ENCODE data around the gene OR5T1.

The OR5T1 gene

GRCh38 chr11:56273854-56274253 is at the start of gene OR5T1:
Gene OR5T1 (plus strand): TSS chr11:56274154. CDS start chr11:56275639, 1,485 bp downstream.
- no peak for DNase-seq

- no peak for DNase-seq
Measured at GRCh38 chr11:56234155-56234554, 39.8 kb upstream of the OR5T1 start, which contains the start of gene OR5T2. Gene OR5T2 (minus strand): TSS chr11:56234255. CDS start chr11:56233062, 1,193 bp downstream.

DNA sequence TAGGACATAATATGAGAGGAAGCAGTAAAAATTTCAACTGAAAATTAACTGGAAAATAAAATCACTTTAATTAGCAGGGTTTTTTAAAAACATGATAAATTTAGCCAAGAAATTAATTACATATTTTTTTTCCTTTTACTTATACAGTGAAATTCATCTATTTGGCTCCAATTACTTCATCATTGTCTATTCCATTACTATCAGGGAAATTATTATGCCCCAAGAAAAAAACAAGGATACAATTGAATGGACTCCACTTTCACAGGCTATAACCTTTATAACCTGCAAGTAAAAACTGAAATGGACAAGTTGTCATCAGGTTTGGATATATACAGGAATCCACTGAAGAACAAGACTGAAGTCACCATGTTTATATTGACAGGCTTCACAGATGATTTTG is 22.0 kb upstream of the OR5T1 start, which contains the start of gene OR5T3:
Gene OR5T3, plus strand, starts transcription at position 301 of the 400 bp plus-strand sequence. Its CDS starts 0 bp downstream, at position 301.
- DNase-seq = no peak

DNA sequence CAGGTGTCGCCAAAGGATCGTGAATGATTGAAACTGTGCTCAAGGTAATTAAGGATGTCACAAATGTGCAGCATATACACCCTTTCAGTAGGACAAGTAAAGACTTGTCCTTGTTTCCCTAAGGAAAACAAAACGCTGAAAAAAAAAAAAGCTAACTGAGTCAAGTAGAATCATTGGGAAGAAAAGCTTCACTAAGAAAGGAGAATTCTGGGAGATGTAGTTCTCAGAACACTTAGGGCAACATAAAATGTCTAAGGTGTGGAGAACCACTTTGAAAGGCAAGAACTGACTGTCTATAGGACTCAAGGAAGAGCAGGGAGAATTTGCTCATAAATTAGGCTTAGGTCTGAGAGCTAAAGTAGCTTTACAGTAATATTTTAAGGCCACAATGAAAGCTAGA is 2.9 kb upstream of the OR5T1 start:
- no peak for DNase-seq

DNA sequence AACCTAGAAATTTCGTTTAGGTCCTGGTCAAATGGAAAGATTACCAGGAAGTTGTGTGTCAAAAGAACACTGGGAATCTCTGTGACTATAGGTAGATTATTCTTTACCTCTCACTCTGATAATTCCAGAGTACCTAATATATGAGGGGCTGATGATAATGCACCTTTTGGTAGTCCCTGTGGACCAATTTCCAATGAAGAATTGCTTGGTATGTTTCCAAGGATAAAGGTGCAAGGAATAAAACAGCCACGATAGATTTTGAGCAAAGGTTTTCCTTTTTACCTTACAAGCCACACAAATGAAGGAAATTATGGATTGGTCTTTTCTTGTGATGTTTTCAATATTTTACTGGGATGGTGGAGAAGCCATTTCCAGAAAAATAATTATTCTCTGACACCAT is 18.2 kb downstream of the OR5T1 start, which contains the start of gene OR8H1:
Gene OR8H1, minus strand, starts transcription at position 101 of the 400 bp plus-strand sequence. CDS start 1,192 bp downstream, outside the sequence.
- no peak for DNase-seq

DNA sequence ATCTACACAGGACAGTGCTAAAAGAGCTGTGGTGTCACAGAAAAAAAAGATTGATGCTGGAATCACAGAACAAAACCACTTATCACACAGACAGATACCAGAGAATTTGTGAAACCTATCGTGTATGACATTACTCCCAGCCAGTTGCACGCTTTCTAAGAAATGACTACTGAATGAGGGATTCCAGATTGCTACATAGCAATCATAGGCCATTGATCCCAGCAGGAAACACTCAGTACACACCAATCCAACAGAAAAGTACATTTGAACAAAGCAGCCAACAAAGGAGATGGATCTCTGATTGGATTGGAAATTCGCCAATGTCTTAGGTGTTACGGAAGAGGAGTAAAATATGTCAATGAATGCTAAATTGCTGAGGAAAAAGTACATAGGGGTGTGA is 22.9 kb downstream of the OR5T1 start:
- no peak for DNase-seq

GRCh38 chr11:56307836-56308235 is 33.9 kb downstream of the OR5T1 start:
- DNase-seq = no peak

- no peak for DNase-seq
Measured at GRCh38 chr11:56314844-56315243, 40.9 kb downstream of the OR5T1 start, which contains the start of gene OR8K3. Gene OR8K3 (plus strand): TSS chr11:56315144. CDS start chr11:56318307, 3,163 bp downstream.

Data from NK-92 treated with Interleukin-12 subunit alpha and Interleukin-12 subunit beta, amount 100 ng/mL, for 24 hours (cell line).